SU-DHL-6 (cell line): ENCODE results near the gene TECTA.

Experiments
- H2AFZ ChIP-seq: fragments of 200-600 bp; sonication (generic); 2 replicates; pipeline ENCODE4 v1.6.1; 2014; ENCODE audit warnings: low read depth, mild to moderate bottlenecking, moderate library complexity, mixed read lengths, antibody characterized with exemption, low read length; ENCODE audit not compliant: severe bottlenecking
- H3F3A ChIP-seq: fragments of 200-600 bp; shearing (Covaris generic); 2 replicates; pipeline ENCODE4 v1.6.0; 2016; ENCODE audit warnings: antibody characterized with exemption, mild to moderate bottlenecking; ENCODE audit not compliant: insufficient read depth
- H3K27ac ChIP-seq: fragments of 200-600 bp; sonication (generic); 2 replicates; pipeline ENCODE4 v1.5.1; 2016; ENCODE audit warnings: low read depth, mild to moderate bottlenecking, low read length, moderate library complexity, mixed read lengths
- H3K27me3 ChIP-seq: fragments of 200-600 bp; sonication (generic), shearing (Covaris generic); 2 replicates; pipeline ENCODE4 v1.6.0; 2014; ENCODE audit warnings: mild to moderate bottlenecking, low read length
- H3K36me3 ChIP-seq: fragments of 200-600 bp; sonication (generic); 2 replicates; pipeline ENCODE4 v1.6.1; 2014; ENCODE audit warnings: mild to moderate bottlenecking, low read length, mixed read lengths
- H3K4me2 ChIP-seq: fragments of 300-600, 200-600 bp; shearing (Covaris generic), sonication (generic); 2 replicates; pipeline ENCODE4 v1.6.0; 2014; ENCODE audit warnings: low read length, low read depth, mild to moderate bottlenecking; ENCODE audit not compliant: poor library complexity, severe bottlenecking
- H3K4me3 ChIP-seq: fragments of 200-600 bp; sonication (generic); 2 replicates; pipeline ENCODE4 v1.5.1; 2014; ENCODE audit warnings: antibody characterized with exemption, low read length, mild to moderate bottlenecking, mixed read lengths; ENCODE audit not compliant: insufficient read depth, poor library complexity, severe bottlenecking
- H3K79me2 ChIP-seq: fragments of 200-600 bp; sonication (generic); 2 replicates; pipeline ENCODE4 v1.6.1; 2014; ENCODE audit warnings: mild to moderate bottlenecking, low read length, moderate library complexity; ENCODE audit not compliant: insufficient read depth
- H3K9ac ChIP-seq: fragments of 200-600 bp; sonication (generic); 2 replicates; pipeline ENCODE4 v1.7.0; 2014; ENCODE audit warnings: mild to moderate bottlenecking, low read length
- H3K9me2 ChIP-seq: fragments of 200-600 bp; sonication (generic); replicated peaks from 2 replicates; pipeline ENCODE4 v1.6.1; 2014; ENCODE audit warnings: low read length; ENCODE audit not compliant: insufficient read depth
- H3K9me3 ChIP-seq: fragments of 200-600 bp; sonication (generic); 2 replicates; pipeline ENCODE4 v1.6.1; 2014; ENCODE audit warnings: low read length, mixed read lengths; ENCODE audit not compliant: insufficient read depth
- H4K20me1 ChIP-seq: fragments of 200-600 bp; sonication (generic); 2 replicates; pipeline ENCODE4 v1.6.1; 2014; ENCODE audit warnings: low read depth, mild to moderate bottlenecking, antibody characterized with exemption, low read length, moderate library complexity, mixed read lengths
- EZH2phosphoT487 ChIP-seq: fragments of 200-600 bp; sonication (generic), shearing (Covaris generic); conservative IDR thresholded peaks from 2 replicates; pipeline ENCODE4 v1.6.1; 2018; ENCODE audit warnings: mild to moderate bottlenecking, antibody characterized with exemption, low read length, moderate library complexity, mixed read lengths
- TF ChIP-seq, protein P1 (sequence below): fragments of 200-600 bp; sonication (generic); IDR thresholded peaks from one replicate; pipeline ENCODE4 v1.5.1; 2017; ENCODE audit warnings: antibody characterized with exemption, mild to moderate bottlenecking, low read length, moderate library complexity; ENCODE audit not compliant: insufficient read depth, poor library complexity, severe bottlenecking

The TECTA gene

DNA sequence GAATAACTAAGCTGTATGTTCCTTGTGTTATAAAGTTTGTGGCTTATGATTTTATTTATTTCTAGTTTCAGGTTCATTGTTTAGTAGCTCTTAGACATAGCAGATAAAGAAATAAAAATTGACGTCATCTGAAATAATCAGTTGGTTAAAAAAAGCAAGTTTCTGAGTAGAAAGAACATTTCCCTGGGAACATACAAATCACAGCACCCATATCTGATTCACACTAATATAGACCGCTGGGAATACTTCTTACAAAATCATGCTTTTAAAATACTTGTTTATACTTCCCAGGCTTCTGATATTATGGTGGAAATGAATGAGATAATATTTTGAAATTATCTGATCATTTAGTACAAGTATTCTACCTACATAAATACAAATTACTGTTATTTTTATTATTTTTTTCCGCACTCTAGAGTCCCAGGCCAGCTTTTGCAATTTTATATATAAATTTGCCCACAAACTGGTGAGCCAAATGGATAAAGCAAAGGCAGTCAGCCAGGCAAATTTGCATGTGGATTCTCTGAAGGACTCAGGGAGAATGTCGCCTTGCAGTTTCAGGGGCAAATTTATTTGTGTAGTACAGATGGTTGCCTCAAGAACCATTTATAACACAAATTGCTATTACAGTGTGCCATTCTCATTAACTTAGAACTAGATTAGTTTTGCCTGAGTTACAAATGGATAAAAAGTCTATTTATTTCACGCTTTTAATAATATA, 128.6 kb downstream of the TECTA start:
- no peak overlapping the region for H3K4me2 ChIP-seq
- H3K4me3 ChIP-seq: no peak overlapping the region
- H2AFZ ChIP-seq: no peak overlapping the region
- H3K27me3 ChIP-seq: no peaks in the 10 kb centered on the region
- no peaks in the 10 kb centered on the region for H3F3A ChIP-seq
- no peak overlapping the region for H3K9ac ChIP-seq
- no peaks in the 10 kb centered on the region for H4K20me1 ChIP-seq
- TF ChIP-seq, protein P1, sequence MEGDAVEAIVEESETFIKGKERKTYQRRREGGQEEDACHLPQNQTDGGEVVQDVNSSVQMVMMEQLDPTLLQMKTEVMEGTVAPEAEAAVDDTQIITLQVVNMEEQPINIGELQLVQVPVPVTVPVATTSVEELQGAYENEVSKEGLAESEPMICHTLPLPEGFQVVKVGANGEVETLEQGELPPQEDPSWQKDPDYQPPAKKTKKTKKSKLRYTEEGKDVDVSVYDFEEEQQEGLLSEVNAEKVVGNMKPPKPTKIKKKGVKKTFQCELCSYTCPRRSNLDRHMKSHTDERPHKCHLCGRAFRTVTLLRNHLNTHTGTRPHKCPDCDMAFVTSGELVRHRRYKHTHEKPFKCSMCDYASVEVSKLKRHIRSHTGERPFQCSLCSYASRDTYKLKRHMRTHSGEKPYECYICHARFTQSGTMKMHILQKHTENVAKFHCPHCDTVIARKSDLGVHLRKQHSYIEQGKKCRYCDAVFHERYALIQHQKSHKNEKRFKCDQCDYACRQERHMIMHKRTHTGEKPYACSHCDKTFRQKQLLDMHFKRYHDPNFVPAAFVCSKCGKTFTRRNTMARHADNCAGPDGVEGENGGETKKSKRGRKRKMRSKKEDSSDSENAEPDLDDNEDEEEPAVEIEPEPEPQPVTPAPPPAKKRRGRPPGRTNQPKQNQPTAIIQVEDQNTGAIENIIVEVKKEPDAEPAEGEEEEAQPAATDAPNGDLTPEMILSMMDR: no peak
- TF ChIP-seq EZH2phosphoT487: no peak
- H3K9me3 ChIP-seq: no peaks in the 10 kb centered on the region; the same call in 1 of the 2 replicates
- no peaks in the 10 kb centered on the region for H3K36me3 ChIP-seq
- no peak overlapping the region for H3K27ac ChIP-seq
- H3K79me2 ChIP-seq: no peaks in the 10 kb centered on the region
- no peaks in the 10 kb centered on the region for H3K9me2 ChIP-seq

DNA sequence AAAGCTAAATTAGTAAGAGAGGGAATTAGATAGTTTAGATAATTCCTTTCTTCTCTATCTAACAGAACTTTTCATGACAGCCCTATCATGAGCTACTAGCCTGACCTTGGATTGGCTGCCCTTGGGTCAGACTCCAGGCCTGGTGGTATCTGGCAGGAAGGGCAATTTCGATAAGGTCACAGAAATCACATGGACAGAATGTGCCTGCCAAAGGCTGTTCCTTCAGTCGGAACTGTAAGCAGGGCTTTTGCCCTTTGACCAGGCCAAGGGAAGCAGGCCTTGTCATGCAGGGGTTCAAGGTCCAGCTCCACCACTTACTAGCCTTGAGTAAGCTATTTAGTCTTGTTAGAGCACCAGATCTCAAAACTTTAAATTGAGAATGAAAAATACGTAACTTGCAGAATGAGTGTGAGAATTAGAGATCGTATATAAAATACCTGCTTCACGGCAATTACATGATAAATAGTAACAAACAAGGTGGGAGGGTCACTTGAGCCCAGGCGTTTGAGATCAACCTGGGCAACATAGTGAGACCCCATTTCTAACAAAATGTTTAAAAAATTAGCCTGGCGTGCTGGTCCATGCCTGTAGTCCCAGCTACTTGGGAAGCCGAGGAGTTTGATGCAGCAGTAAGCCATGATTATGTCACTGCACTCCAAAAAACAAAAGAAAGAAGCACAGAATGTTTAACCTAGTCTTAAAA, 130.7 kb downstream of the TECTA start:
- no peak overlapping the region for H3K27ac ChIP-seq
- H4K20me1 ChIP-seq: no peaks in the 10 kb centered on the region
- no peaks in the 10 kb centered on the region for H3K36me3 ChIP-seq
- no peaks in the 10 kb centered on the region for H3K79me2 ChIP-seq
- H3K9me2 ChIP-seq: no peaks in the 10 kb centered on the region
- H3K9me3 ChIP-seq: no peaks in the 10 kb centered on the region
- TF ChIP-seq EZH2phosphoT487: no peak
- H3K4me3 ChIP-seq: no peak overlapping the region
- H2AFZ ChIP-seq: no peak overlapping the region
- no peaks in the 10 kb centered on the region for H3K27me3 ChIP-seq
- no peak overlapping the region for H3K4me2 ChIP-seq
- H3F3A ChIP-seq: no peaks in the 10 kb centered on the region
- no peak overlapping the region for H3K9ac ChIP-seq

DNA sequence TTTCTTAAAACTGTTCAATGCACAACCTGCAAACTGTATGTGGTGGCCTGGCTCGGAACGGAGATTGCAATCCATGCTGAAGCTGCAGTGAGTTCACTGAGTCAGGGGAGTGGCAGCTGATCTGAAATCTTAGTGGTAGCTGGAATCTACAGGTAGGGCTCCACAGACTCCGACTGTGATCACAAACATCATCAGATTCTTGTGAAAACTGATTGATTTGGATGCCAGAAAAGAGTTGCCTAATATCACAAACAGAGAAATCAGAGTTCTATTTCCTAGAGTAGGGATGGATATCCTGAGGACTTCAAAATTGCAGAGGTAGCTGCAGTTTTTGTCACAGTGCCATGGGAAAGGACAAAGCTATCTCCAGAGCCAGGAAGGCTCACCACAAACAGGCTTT, 134.0 kb downstream of the TECTA start:
- Histone ChIP-seq H3K9me2 (no peaks in the 10 kb centered on the region), H3K27me3 (no peaks in the 10 kb centered on the region), H3K36me3 (no peaks in the 10 kb centered on the region), H3F3A (no peaks in the 10 kb centered on the region), H3K9ac (no peak overlapping the region), H2AFZ (no peak overlapping the region), H3K9me3 (no peaks in the 10 kb centered on the region), H4K20me1 (no peaks in the 10 kb centered on the region), H3K79me2 (no peaks in the 10 kb centered on the region), H3K4me2 (no peak overlapping the region), H3K4me3 (no peak overlapping the region), H3K27ac (no peak overlapping the region)
- TF ChIP-seq EZH2phosphoT487: no peak
- TF ChIP-seq, protein P1: no peak
